ENCODE data around the gene TEKT3.

Gene TEKT3

GRCh38 chr17:15371376-15372130, 30.2 kb upstream of the TEKT3 start:
- Histone ChIP-seq H3K36me3 (ENCODE audit: control insufficient read depth, insufficient read depth, low read length) (no peaks in the 10 kb centered on the region), H3K27ac (ENCODE audit: low read depth, low read length) (no peak overlapping the region), H3K4me3 (ENCODE audit: low read length) (no peak overlapping the region)

GRCh38 chr17:15368600-15368999, 27.2 kb upstream of the TEKT3 start:
- Histone ChIP-seq H3K27ac (ENCODE audit: low read depth, low read length) (no peak overlapping the region), H3K27me3 (ENCODE audit: control insufficient read depth, insufficient read depth, low read length) (no peaks in the 10 kb centered on the region), H3K36me3 (ENCODE audit: control insufficient read depth, insufficient read depth, low read length) (no peaks in the 10 kb centered on the region), H3K4me1 (ENCODE audit: control insufficient read depth, insufficient read depth, low read length) (no peaks in the 10 kb centered on the region), H3K4me3 (ENCODE audit: low read length) (no peak overlapping the region), H3K9ac (ENCODE audit: low read length) (no peak overlapping the region)

More at GRCh38 chr17:15371376-15372130, 30.2 kb upstream of the TEKT3 start:
- no peaks in the 10 kb centered on the region for H3K27me3 ChIP-seq (ENCODE audit: control insufficient read depth, insufficient read depth, low read length)
- H3K4me1 ChIP-seq (ENCODE audit: control insufficient read depth, insufficient read depth, low read length): no peaks in the 10 kb centered on the region
- no peak overlapping the region for H3K9ac ChIP-seq (ENCODE audit: low read length)

DNA sequence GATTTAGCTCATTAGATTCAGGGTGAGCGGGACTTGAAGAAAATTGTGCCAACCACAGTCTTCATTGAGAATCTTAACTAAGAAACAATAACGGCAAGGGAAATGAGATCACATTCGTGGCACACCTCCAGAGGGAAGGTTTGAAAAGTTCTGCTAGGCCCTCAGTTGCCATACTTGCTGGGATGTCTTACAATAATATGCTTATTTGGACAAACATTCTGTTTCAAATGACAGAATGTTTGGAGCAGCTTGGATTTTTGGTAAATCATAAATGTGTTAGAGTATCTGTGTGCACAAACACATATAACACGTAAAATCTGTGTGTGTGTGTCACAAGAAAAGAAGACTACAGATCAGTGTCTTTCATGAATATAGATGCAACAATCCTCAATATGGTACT, 24.6 kb upstream of the TEKT3 start:
- Histone ChIP-seq H3K27me3 (ENCODE audit: control insufficient read depth, insufficient read depth, low read length) (no peaks in the 10 kb centered on the region), H3K36me3 (ENCODE audit: control insufficient read depth, insufficient read depth, low read length) (no peaks in the 10 kb centered on the region), H3K4me1 (ENCODE audit: control insufficient read depth, insufficient read depth, low read length) (no peaks in the 10 kb centered on the region), H3K27ac (ENCODE audit: low read depth, low read length) (no peak overlapping the region), H3K4me3 (ENCODE audit: low read length) (no peak overlapping the region), H3K9ac (ENCODE audit: low read length) (no peak overlapping the region)

- H3K36me3 ChIP-seq (ENCODE audit: control insufficient read depth, insufficient read depth, low read length): no peaks in the 10 kb centered on the region
- no peaks in the 10 kb centered on the region for H3K27me3 ChIP-seq (ENCODE audit: control insufficient read depth, insufficient read depth, low read length)
- no peak overlapping the region for H3K9ac ChIP-seq (ENCODE audit: low read length)
- no peaks in the 10 kb centered on the region for H3K4me1 ChIP-seq (ENCODE audit: control insufficient read depth, insufficient read depth, low read length)
- H3K4me3 ChIP-seq (ENCODE audit: low read length): no peak overlapping the region
- no peak overlapping the region for H3K27ac ChIP-seq (ENCODE audit: low read depth, low read length)
Measured at GRCh38 chr17:15364615-15365014, 23.2 kb upstream of the TEKT3 start.

GRCh38 chr17:15363702-15364101, 22.3 kb upstream of the TEKT3 start:
- Histone ChIP-seq H3K36me3 (ENCODE audit: control insufficient read depth, insufficient read depth, low read length) (no peaks in the 10 kb centered on the region), H3K4me3 (ENCODE audit: low read length) (no peak overlapping the region), H3K27me3 (ENCODE audit: control insufficient read depth, insufficient read depth, low read length) (no peaks in the 10 kb centered on the region), H3K27ac (ENCODE audit: low read depth, low read length) (no peak overlapping the region), H3K4me1 (ENCODE audit: control insufficient read depth, insufficient read depth, low read length) (no peaks in the 10 kb centered on the region), H3K9ac (ENCODE audit: low read length) (no peak overlapping the region)

GRCh38 chr17:15361592-15361991, 20.2 kb upstream of the TEKT3 start:
- no peak overlapping the region for H3K27ac ChIP-seq (ENCODE audit: low read depth, low read length)
- no peaks in the 10 kb centered on the region for H3K27me3 ChIP-seq (ENCODE audit: control insufficient read depth, insufficient read depth, low read length)
- H3K4me3 ChIP-seq (ENCODE audit: low read length): no peak overlapping the region

DNA sequence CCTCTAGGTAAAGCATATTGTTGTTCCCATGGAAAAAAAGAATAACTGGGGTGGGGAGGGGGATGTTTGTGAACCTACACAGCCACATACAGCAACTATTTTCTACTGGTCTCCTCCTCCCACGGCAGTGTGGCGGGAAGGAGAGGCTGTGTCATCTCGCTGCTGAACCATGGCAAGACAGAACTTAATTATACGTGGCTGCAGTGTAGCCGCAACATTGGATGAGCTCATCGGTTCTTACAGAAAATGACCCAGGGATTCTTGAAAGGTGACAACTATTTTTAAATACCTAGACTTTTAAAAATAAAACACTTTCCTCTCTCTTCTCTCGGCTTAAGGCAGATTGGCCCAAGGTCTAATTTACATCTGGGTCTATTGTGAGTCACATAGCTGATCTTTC, 19.8 kb upstream of the TEKT3 start:
- no peaks in the 10 kb centered on the region for H3K27me3 ChIP-seq (ENCODE audit: control insufficient read depth, insufficient read depth, low read length)
- H3K27ac ChIP-seq (ENCODE audit: low read depth, low read length): no peak overlapping the region
- no peak overlapping the region for H3K4me3 ChIP-seq (ENCODE audit: low read length)
- no peaks in the 10 kb centered on the region for H3K4me1 ChIP-seq (ENCODE audit: control insufficient read depth, insufficient read depth, low read length)
- no peak overlapping the region for H3K9ac ChIP-seq (ENCODE audit: low read length)
- H3K36me3 ChIP-seq (ENCODE audit: control insufficient read depth, insufficient read depth, low read length): no peaks in the 10 kb centered on the region

More at GRCh38 chr17:15361592-15361991, 20.2 kb upstream of the TEKT3 start:
- H3K36me3 ChIP-seq (ENCODE audit: control insufficient read depth, insufficient read depth, low read length): no peaks in the 10 kb centered on the region
- no peak overlapping the region for H3K9ac ChIP-seq (ENCODE audit: low read length)
- no peaks in the 10 kb centered on the region for H3K4me1 ChIP-seq (ENCODE audit: control insufficient read depth, insufficient read depth, low read length)

GRCh38 chr17:15354256-15354655, 12.9 kb upstream of the TEKT3 start:
- Histone ChIP-seq H3K9ac (ENCODE audit: low read length) (no peak overlapping the region), H3K27ac (ENCODE audit: low read depth, low read length) (no peak overlapping the region)

DNA sequence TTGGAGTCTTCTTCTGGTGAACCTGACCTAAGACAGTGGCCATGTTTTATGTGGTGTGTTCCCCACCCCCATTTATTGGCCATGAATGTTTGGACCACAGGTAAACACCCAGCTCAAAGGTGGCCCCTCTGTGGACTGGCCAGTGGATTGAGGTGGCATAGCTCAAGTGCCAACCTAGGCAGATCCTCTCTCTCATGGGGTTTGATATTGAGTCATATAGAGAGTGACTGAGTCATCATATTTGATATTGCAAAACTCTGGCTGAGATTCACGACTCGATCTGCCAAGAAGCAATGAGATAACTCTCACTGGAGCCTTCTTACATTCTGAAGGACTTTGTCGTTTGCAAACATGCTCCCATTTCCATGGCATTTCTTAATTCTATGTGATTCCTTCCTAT, 10.5 kb upstream of the TEKT3 start:
- H3K4me1 ChIP-seq (ENCODE audit: control insufficient read depth, insufficient read depth, low read length): peaks cover 16% of the 10 kb centered on the region
- H3K4me3 ChIP-seq (ENCODE audit: low read length): no peak overlapping the region
- no peaks in the 10 kb centered on the region for H3K36me3 ChIP-seq (ENCODE audit: control insufficient read depth, insufficient read depth, low read length)
- H3K27me3 ChIP-seq (ENCODE audit: control insufficient read depth, insufficient read depth, low read length): no peaks in the 10 kb centered on the region
- no peak overlapping the region for H3K9ac ChIP-seq (ENCODE audit: low read length)
- H3K27ac ChIP-seq (ENCODE audit: low read depth, low read length): peak overlapping the region; percentile 94

More at GRCh38 chr17:15354256-15354655, 12.9 kb upstream of the TEKT3 start:
- Histone ChIP-seq H3K27me3 (ENCODE audit: control insufficient read depth, insufficient read depth, low read length) (no peaks in the 10 kb centered on the region), H3K36me3 (ENCODE audit: control insufficient read depth, insufficient read depth, low read length) (no peaks in the 10 kb centered on the region), H3K4me1 (ENCODE audit: control insufficient read depth, insufficient read depth, low read length) (peaks cover 11% of the 10 kb centered on the region), H3K4me3 (ENCODE audit: low read length) (no peak overlapping the region)

- peaks cover 16% of the 10 kb centered on the region for H3K4me1 ChIP-seq (ENCODE audit: control insufficient read depth, insufficient read depth, low read length)
- H3K4me3 ChIP-seq (ENCODE audit: low read length): no peak overlapping the region
- no peak overlapping the region for H3K9ac ChIP-seq (ENCODE audit: low read length)
- H3K27me3 ChIP-seq (ENCODE audit: control insufficient read depth, insufficient read depth, low read length): no peaks in the 10 kb centered on the region
- peak overlapping the region; percentile 94 for H3K27ac ChIP-seq (ENCODE audit: low read depth, low read length)
- H3K36me3 ChIP-seq (ENCODE audit: control insufficient read depth, insufficient read depth, low read length): no peaks in the 10 kb centered on the region
Measured at GRCh38 chr17:15351478-15351840, 10.1 kb upstream of the TEKT3 start.

DNA sequence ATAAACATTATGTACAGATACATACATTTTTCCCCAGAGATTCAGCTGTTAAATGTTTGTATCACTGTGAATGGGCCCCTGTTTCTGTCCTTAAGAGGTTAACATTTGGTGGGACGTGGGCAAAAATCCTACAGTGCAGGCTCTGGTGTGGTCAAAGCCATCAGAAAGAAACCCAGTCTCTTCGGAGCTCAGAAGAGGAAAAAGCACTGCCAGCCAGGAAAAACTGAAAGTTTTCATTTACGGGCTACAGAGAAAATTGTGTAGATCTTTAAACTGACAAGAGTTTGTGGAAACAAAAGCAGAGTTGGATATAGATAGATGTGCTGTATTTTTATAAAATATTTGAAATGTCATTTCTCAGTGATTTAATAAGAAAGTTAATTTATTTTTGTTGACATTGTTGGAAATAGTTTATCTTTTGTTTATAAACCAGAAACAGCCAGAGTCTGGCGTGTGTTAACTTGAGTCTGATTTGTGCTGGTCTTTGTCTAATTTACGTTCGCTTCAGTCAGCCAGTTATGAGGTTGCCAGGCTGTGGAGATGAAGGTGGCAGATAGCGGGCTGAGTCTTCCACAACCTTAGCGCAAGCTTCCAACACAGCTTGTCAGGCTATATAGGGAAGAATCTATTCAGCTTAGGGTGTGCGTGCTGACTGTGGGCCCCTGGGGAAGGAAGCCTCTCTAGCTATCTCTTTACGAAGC, 9.5 kb upstream of the TEKT3 start:
- no peaks in the 10 kb centered on the region for H3K27me3 ChIP-seq (ENCODE audit: control insufficient read depth, insufficient read depth, low read length)
- H3K4me1 ChIP-seq (ENCODE audit: control insufficient read depth, insufficient read depth, low read length): peaks cover 16% of the 10 kb centered on the region
- H3K4me3 ChIP-seq (ENCODE audit: low read length): no peak overlapping the region
- no peaks in the 10 kb centered on the region for H3K36me3 ChIP-seq (ENCODE audit: control insufficient read depth, insufficient read depth, low read length)
- peak overlapping the region; percentile 94 for H3K27ac ChIP-seq (ENCODE audit: low read depth, low read length)
- H3K9ac ChIP-seq (ENCODE audit: low read length): no peak overlapping the region

GRCh38 chr17:15349119-15349518, 7.7 kb upstream of the TEKT3 start:
- Histone ChIP-seq H3K27ac (ENCODE audit: low read depth, low read length) (no peak overlapping the region), H3K4me3 (ENCODE audit: low read length) (no peak overlapping the region), H3K36me3 (ENCODE audit: control insufficient read depth, insufficient read depth, low read length) (no peaks in the 10 kb centered on the region), H3K9ac (ENCODE audit: low read length) (no peak overlapping the region), H3K27me3 (ENCODE audit: control insufficient read depth, insufficient read depth, low read length) (no peaks in the 10 kb centered on the region), H3K4me1 (ENCODE audit: control insufficient read depth, insufficient read depth, low read length) (peaks cover 16% of the 10 kb centered on the region)

GRCh38 chr17:15348021-15348420, 6.6 kb upstream of the TEKT3 start:
- no peak overlapping the region for H3K27ac ChIP-seq (ENCODE audit: low read depth, low read length)
- H3K4me1 ChIP-seq (ENCODE audit: control insufficient read depth, insufficient read depth, low read length): peaks cover 16% of the 10 kb centered on the region
- H3K27me3 ChIP-seq (ENCODE audit: control insufficient read depth, insufficient read depth, low read length): no peaks in the 10 kb centered on the region
- H3K36me3 ChIP-seq (ENCODE audit: control insufficient read depth, insufficient read depth, low read length): no peaks in the 10 kb centered on the region
- H3K4me3 ChIP-seq (ENCODE audit: low read length): no peak overlapping the region
- no peak overlapping the region for H3K9ac ChIP-seq (ENCODE audit: low read length)

All from rectal smooth muscle tissue (tissue), 1 donor.